Endometrial microvascular endothelial cells (primary cell): ENCODE results near the gene IL13RA2. TPM values are rescaled to one million over a fixed set of nuclear protein-coding genes. Genes with fewer than 3 reads are reported as not detected.

Source experiments
- in situ Hi-C: cut with HindIII; loops from 2 replicates; pipeline ENCODE4 v1.10.0; 2017; ENCODE audit warnings: low sequenced_read_pairs, low pct_unique_long_range_greater_than_20kb; ENCODE audit errors: inconsistent ontology term
- total RNA-seq: library from RNA; depleted of rRNA; stranded (reverse); fragments of >200 nt; gene quantifications from one replicate; pipeline ENCODE4 v1.2.3, GENCODE V29; 2015; ENCODE audit errors: inconsistent ontology term

Gene IL13RA2
- total RNA-seq, 1 donor from 2014 or later: 1.1 TPM

GRCh38 chrX:115013705-115014104 lies 3.7 kb downstream of the IL13RA2 start:
- in situ Hi-C loops: no loop called here

- in situ Hi-C loops: no loop called here
Measured at GRCh38 chrX:115011428-115011827, 6.0 kb downstream of the IL13RA2 start.

- in situ Hi-C loops: no loop called here
Measured at GRCh38 chrX:114999906-115000305, 17.5 kb downstream of the IL13RA2 start.

GRCh38 chrX:114997779-114998178 lies 19.6 kb downstream of the IL13RA2 start:
- in situ Hi-C loops: no loop called here

GRCh38 chrX:114985967-114986592 lies 31.3 kb downstream of the IL13RA2 start:
- in situ Hi-C loops: no loop called here

GRCh38 chrX:114976292-114976691 lies 41.1 kb downstream of the IL13RA2 start:
- in situ Hi-C loops: no loop called here

- in situ Hi-C loops: no loop called here
Measured at GRCh38 chrX:114973013-114973412, 44.4 kb downstream of the IL13RA2 start.

GRCh38 chrX:114970806-114971205 lies 46.6 kb downstream of the IL13RA2 start:
- in situ Hi-C loops: no loop called here

GRCh38 chrX:114964374-114964773 lies 53.0 kb downstream of the IL13RA2 start:
- in situ Hi-C loops: no loop called here

- in situ Hi-C loops: no loop called here
Measured at GRCh38 chrX:114962209-114962608, 55.2 kb downstream of the IL13RA2 start.

- in situ Hi-C loops: no loop called here
Measured at GRCh38 chrX:114959729-114960128, 57.7 kb downstream of the IL13RA2 start.

Other genes with a start within 250 kb of the IL13RA2 start
- gene RBMXL3, start 171.8 kb upstream of the IL13RA2 start, total RNA-seq: not detected
- gene LRCH2, start 216.5 kb upstream of the IL13RA2 start, total RNA-seq: 4.4 TPM